GM10266 (cell line): ENCODE results near the gene AFDN.

Source experiments
- DNase-seq: peaks from one replicate; pipeline ENCODE4 v3.0.0; 2012; ENCODE audit errors: extremely low spot score
- CTCF ChIP-seq: IDR thresholded peaks from 2 replicates; pipeline ENCODE4 v1.5.1; 2012; ENCODE audit warnings: mild to moderate bottlenecking, low read depth; ENCODE audit not compliant: control insufficient read depth, insufficient read depth; ENCODE audit errors: missing control alignments

Gene AFDN

GRCh38 chr6:167956491-167956890, 129.8 kb downstream of the AFDN start:
- TF ChIP-seq CTCF = no peak
- no peak for DNase-seq

GRCh38 chr6:167956983-167957492, 130.3 kb downstream of the AFDN start:
- no peak for TF ChIP-seq CTCF
- DNase-seq = no peak

- TF ChIP-seq CTCF = no peak
- no peak for DNase-seq
These were observed 130.9 kb downstream of the AFDN start for GRCh38 chr6:167957626-167958025.

- TF ChIP-seq CTCF = no peak
- no peak for DNase-seq
These were observed 133.9 kb downstream of the AFDN start for GRCh38 chr6:167960579-167960978.

- DNase-seq = no peak
- TF ChIP-seq CTCF = no peak
These were observed 136.0 kb downstream of the AFDN start for GRCh38 chr6:167962711-167963110.

GRCh38 chr6:167963589-167964057, 136.9 kb downstream of the AFDN start:
- no peak for DNase-seq
- no peak for TF ChIP-seq CTCF

- DNase-seq = no peak
- TF ChIP-seq CTCF = no peak
These were observed 139.2 kb downstream of the AFDN start for GRCh38 chr6:167965592-167966539.
